ENCODE results near the gene GPR89B. TPM values are rescaled to one million over a fixed set of nuclear protein-coding genes. Genes with fewer than 3 reads are reported as not detected.
A peak's percentile ranks its signal among the peaks of the same experiment; 100 is the strongest.

Gene GPR89B
- total and polyA plus RNA-seq, 8 donors, result 14.2 to 28.3 (median 21.9) TPM

- Histone ChIP-seq H3K9me3 (no peaks in the 10 kb centered on the region), H3K27ac (no peak overlapping the region), H3K36me3 (no peaks in the 10 kb centered on the region), H3K4me1 (no peaks in the 10 kb centered on the region), H3K27me3 (no peaks in the 10 kb centered on the region), H3K4me3 (no peak overlapping the region)
- ATAC-seq (no peak), DNase-seq (no peak)
- intact Hi-C loops (cut with DNase I), result loop anchor here (5.0 to 10.0 kb wide), 4 partner anchors 166 to 396 kb away; no protein-coding TSS in a partner anchor
- TF ChIP-seq CTCF (IDR thresholded peaks at IDR 0.05), result no peak
These were observed 37.1 kb upstream of the GPR89B start for GRCh38 chr1:147891088-147891487.

DNA sequence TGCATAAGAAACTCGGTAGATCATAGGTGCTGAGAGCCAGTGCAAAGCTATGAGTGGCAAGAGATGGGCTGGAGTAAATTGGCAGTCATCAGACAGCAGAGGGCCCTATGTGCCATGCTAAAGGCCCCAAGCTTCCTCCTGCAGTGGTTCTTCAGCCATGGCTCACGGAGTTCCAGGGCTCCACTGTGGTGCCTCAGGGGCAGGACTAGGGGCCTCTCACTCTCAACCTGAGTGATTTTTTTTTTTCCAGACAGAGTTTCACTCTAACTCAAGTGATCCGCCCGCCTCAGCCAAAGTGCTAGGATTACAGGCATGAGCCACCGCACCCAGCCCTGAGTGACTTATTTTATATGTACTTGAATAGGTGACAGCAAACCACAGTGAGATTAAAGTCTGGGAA lies 36.0 kb upstream of the GPR89B start:
- no peak for TF ChIP-seq CTCF (IDR thresholded peaks at IDR 0.05)
- Histone ChIP-seq H3K27me3 (no peaks in the 10 kb centered on the region), H3K36me3 (no peaks in the 10 kb centered on the region), H3K9me3 (no peaks in the 10 kb centered on the region), H3K4me1 (no peaks in the 10 kb centered on the region), H3K4me3 (no peak overlapping the region), H3K27ac (no peak overlapping the region)
- intact Hi-C loops (cut with DNase I), result loop anchor here (5.0 to 10.0 kb wide), 4 partner anchors 167 to 397 kb away; no protein-coding TSS in a partner anchor
- DNase-seq (peak in 1 of 4 donors; percentile 24), ATAC-seq (peak; percentile 72)

DNA sequence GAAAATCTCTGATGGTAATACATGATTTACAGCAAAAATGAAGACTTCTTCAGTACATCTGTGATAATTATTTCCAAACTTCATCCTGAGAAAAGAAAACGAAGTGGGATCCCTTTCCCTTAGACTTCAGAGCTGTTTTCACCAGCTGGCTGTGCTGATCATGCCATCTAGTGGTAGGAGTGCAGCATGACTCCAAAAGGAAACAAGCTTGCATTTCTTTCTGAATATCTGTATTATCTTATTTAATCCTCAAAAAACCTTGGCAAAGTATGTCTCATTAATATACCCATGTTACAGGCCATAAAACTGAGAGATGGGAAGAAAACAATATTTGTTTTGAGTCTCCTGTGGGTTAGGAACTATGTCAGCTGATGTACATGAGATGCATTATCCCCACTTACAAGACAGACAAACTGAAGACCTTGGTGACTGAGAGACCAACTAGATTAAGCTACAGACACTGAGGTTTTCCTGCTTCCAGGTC lies 35.4 kb upstream of the GPR89B start:
- intact Hi-C loops (cut with DNase I), result loop anchor here (5.0 to 10.0 kb wide), 4 partner anchors 168 to 398 kb away; no protein-coding TSS in a partner anchor
- Histone ChIP-seq H3K4me3 (no peak overlapping the region), H3K27me3 (no peaks in the 10 kb centered on the region), H3K4me1 (no peaks in the 10 kb centered on the region), H3K9me3 (no peaks in the 10 kb centered on the region), H3K36me3 (no peaks in the 10 kb centered on the region), H3K27ac (no peak overlapping the region)
- DNase-seq (peak in 2 of 4 donors; percentile 51 to 72), ATAC-seq (peak; percentile 83)
- peak; percentile 89 to 93 for TF ChIP-seq CTCF (IDR thresholded peaks at IDR 0.05)

DNA sequence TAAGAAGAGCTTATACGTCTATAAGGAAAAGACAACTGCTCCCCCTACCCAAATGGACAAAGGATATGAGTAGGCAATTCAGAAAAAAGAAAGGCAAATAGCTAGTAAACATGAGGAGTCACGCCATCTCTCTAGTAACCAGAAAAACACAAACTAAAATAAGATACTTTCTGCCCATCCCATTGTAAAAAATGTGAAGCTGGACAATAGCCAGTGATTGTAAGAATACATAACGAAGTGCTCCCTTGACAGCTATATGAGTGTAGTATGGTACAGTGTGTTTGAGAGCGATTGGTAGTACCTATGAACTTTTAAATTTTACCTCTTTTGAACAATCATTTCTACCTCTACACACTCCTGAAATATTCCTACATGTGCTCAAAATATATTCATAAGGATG lies 33.1 kb upstream of the GPR89B start:
- no peak overlapping the region for H3K27ac ChIP-seq
- H3K9me3 ChIP-seq, result no peaks in the 10 kb centered on the region
- TF ChIP-seq CTCF (IDR thresholded peaks at IDR 0.05), result no peak
- ATAC-seq (no peak), DNase-seq (no peak)
- no peaks in the 10 kb centered on the region for H3K36me3 ChIP-seq
- H3K4me1 ChIP-seq, result no peaks in the 10 kb centered on the region
- no peak overlapping the region for H3K4me3 ChIP-seq
- H3K27me3 ChIP-seq, result no peaks in the 10 kb centered on the region
- intact Hi-C loops (cut with DNase I), result loop anchor here (10.0 kb wide), 3 partner anchors 170 to 400 kb away; no protein-coding TSS in a partner anchor

GRCh38 chr1:147897029-147897752 lies 31.0 kb upstream of the GPR89B start:
- no peak for TF ChIP-seq CTCF (IDR thresholded peaks at IDR 0.05)
- no peak for DNase-seq
- no peaks in the 10 kb centered on the region for H3K36me3 ChIP-seq
- no peak overlapping the region for H3K4me3 ChIP-seq
- intact Hi-C loops (cut with DNase I), result loop anchor here (10.0 kb wide), 3 partner anchors 172 to 402 kb away; no protein-coding TSS in a partner anchor
- no peaks in the 10 kb centered on the region for H3K4me1 ChIP-seq
- H3K27ac ChIP-seq, result no peak overlapping the region
- no peaks in the 10 kb centered on the region for H3K27me3 ChIP-seq
- H3K9me3 ChIP-seq, result no peaks in the 10 kb centered on the region
- ATAC-seq, result no peak
